NK-92 (cell line): Measurements from ENCODE around the gene SPEM1.

ENCODE experiments used
- DNase-seq: peaks from one replicate; lab custom pipeline; 2025; ENCODE audit not compliant: unreplicated experiment; lab: John Stamatoyannopoulos, UW

Gene SPEM1

DNA sequence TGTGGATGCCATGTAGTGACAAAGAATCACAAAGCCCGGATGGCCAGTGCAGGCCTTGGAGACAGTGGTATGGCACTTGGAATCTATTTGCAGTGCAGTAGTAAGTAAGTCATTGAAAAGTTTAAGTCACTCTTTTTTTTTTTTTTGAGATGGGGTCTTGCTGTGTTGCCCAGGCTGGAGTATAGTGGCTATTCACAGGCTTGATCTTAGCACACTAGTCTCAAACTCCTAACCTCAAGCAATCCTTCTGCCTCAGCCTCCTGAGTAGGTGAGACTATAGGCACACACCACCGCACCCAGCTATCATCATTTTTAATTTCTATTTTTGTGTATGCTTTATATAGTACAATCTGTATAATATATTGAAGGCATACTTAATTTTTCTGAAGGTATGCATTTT is 21.5 kb upstream of the SPEM1 start:
- DNase-seq, result no peak

DNA sequence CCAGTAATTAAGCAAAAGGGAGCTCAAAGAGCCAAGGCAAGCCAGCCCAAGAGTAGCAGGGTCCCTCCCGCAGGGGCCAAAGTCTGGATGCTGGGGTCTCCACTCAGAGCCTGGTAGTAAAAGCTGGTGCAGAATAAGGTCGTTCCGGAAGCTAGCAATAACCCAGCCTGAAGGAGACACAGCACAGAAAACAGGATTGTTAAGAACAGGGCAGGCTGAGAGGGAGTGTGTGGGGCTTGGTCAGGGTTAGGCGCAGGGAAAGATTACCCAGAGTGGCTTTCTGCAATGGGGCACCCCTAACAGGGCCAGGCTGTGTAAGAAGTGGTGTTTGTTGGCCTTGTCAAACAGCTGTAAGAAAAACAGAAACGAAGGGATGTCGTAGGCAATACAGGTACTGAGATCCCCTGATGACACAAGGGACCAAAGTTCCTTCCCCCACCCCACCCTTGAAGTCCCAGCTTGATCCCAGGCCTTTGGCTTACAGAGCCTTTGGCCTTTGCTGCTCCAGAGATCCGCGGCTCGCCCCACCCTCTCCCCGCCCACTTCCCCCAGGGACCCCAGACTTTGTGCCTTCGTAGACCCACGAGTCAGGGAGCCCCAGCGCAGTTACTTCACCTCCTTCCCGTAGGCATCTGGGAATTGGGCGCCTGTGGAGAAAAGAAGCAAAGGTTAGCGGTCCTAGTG is 16.9 kb upstream of the SPEM1 start:
- no peak for DNase-seq

DNA sequence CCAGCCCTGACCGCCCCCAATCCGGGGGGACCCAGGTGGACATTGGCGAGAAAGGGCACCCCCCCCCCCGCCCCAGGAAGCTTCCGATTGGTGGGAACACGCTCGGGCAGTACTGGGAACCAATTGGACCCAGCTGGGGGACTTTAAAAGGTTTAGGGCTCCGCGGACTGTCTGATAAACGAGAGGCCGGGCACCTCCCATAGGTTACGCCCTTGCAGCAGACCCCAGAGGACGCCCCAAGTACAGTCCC is 16.5 kb upstream of the SPEM1 start:
- no peak for DNase-seq

DNA sequence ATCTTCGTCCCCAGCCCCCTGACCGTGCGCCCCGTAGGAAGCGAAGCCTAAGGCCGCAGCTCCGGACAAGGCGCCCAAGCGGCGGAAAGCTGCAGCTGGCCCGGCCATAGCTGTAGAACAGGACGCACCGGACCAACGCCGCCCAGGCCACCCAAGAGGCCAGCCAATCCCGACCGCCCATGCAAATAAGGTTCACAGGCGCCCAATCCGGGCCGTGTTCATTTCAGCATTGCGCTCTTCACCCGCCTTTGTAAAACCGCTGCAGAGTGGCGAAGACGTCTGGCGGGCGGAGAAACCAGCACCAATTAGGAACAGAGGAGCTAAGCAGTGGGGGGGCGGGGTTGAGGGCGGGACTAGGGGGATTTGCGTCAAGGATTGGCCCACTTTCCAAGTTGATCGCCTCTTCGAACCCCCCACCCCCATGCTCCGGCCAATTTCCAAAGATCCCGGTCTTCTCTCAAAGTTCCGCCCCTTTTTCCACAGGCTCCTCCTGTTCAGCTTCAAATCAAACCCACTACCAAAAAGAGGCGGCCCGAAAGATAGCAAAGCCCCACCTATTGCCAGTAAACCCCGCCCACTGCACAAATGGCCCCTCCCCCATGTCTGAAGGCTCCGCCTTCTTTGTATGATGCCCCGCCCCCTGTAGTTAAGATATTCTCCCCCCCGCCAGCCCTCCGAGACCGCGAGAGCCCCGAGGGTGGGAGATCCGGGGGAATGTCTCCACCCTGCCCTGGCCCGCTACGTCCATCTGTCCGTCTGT is 16.0 kb upstream of the SPEM1 start, which contains the start of gene TMEM256:
Gene TMEM256 (minus strand): TSS at position 121 of the 760 bp plus-strand sequence. CDS start 13 bp downstream, at position 108.
- DNase-seq, result peak; percentile 95

DNA sequence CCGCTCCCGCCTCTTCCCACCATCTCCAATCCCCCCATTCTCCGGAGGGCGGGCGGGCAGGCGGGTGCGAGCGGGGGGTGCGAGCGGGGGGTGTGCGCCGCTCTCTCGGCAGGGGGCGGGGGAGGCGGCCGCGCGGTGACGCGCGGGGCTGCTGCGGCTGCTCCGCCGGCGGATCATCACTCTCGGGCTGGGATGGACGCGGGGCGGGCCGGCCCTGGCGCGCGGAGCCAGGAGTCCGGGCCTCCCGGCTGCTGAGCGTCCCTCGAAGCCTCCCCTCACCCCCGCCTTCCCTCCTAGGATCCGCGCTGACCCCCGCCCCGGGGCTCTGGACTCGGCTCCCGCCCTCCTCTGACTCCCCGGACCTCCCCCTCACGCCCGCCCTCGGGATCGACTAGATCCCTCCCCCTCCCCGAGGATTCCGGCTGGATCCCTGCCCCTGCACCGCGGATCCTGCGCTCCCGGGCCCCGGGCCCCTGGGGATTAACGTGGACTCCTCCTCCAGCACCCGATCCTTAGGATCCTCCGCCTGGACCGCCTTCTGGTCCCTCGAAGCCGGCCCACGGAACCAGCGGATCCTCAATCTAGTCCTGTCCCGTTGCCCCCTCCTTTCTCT is 15.3 kb upstream of the SPEM1 start:
- no peak for DNase-seq

DNA sequence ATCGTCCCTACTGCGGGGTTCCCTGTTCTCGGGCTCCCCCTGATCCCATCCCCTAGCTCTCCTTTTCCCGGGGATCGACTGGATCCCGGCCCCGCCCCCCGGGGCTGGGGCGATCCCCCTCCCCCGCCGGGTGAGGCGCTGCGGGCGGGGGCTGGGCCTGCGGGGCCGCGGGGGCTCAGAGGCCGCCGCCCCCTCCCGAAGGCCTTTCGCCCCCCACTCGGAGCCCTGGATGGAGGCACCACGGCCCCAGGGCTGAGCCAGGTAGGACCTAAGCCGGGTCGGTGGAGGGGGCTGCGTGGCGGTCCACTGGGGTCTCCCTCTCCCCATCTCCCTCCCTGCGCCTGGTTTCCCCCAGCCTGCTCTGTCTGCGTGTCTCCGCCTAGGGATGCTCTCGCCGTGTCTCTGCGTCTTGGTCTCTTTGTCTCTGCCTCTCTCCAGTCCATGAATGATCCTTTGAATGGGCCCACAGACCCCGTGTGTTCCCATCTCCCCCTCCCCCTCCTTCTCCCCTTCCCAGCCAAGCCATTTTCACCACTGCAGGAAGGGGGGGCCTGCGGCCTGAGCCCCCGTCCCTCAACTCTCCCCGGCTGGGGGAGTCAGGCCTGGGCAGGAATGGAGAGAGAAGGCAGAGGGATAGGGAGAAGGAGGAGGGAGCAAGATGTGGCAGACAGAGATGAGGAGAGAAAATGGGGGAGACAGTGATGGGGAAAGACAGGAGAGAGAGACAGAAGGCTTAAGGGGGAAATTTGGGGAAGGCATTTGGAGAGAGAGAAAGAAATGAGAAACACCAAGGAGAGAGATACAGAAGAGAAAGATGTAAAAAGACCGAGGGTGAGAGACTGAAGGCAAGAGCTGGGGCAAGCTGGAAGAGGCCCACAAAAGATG is 14.5 kb upstream of the SPEM1 start:
- DNase-seq, result no peak

DNA sequence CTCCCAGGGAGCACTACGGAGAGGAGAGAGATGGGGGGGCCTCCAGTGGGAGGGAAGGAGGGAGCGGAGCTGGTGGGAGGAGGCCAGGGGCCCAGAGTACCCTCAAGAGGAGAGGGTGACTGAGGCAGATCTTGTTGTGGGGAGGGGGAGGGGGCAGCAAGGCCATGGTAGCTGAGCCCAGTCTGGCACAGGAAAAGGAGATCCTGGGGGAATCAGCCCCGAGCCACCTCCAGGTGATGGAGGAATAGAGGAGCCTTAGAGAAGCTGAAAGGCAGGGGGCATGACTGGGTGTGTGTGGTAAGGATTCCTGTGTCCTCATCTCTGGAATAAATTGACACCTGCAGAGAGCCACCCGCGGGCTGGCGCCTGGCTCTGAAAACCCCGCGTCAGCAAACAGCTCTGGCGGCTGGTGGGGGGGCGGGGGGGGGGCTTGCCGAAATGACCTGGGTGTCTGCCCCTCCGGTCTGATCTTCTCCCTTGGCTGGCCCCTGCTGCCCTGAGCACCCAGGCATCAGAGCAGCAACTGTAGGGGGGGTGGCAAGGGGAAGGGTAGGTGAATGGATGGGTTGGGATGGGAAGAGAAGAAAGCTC is 13.8 kb upstream of the SPEM1 start:
- no peak for DNase-seq

DNA sequence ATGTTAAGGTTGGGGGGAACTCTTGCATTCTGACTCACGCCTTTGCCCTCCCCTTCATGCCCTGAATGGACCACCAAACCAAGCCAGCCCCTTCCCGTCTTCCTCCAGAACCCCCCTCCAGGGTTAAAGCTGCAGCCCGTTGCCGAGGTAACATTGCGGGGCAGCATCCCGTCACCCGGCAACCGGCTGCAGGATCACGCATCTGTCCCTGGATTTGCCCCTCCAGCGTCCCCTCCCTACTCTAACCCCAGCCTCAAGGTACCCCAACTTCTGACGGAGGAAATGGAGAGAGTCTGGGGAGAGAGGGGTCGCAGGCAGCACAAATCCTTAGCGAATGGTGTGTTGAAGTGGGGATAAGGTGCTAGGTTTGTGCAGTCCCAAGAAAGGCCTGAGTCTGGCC is 13.0 kb upstream of the SPEM1 start:
- DNase-seq, result no peak

DNA sequence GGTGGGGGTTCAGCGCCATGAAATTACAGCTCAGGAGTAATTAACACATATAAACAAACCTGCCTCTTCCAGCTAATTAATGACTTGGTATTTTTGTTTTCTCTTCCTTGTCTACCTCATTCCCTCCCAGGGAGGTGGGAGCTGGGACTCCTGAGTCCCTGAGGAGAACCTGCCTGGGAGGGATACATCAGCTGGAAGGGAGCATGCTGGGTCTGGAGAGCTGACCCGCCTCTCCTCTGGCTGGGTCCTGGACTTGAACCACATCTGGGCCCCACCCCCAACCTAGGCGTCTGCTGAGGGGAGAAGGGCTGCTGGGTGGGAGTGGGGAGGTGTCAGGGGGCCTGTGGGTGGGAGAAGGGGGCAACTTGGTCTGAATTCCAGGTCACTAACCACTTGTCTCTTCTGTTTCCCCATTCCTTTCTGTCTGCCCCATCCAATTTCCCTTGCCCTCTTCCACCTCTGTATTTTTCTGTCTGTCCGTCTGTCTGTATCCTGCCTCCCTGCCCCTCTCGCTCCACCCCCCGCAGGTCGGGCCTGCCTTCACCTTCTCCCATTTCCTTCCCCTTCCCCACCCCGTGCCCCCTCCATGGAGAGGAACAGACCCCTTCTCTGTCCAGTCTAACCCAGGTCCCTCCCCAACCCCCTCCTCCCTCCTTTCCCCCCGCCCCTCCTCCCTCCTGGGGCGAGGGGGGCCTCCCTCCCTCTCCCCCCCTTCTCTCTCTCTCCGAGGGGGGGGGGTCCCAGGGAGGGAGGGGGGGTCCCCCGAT is 12.5 kb upstream of the SPEM1 start, which contains the start of gene NLGN2:
Gene NLGN2 (plus strand): TSS at position 361 of the 767 bp plus-strand sequence. CDS start 411 bp downstream, outside the sequence.
- DNase-seq, result no peak

DNA sequence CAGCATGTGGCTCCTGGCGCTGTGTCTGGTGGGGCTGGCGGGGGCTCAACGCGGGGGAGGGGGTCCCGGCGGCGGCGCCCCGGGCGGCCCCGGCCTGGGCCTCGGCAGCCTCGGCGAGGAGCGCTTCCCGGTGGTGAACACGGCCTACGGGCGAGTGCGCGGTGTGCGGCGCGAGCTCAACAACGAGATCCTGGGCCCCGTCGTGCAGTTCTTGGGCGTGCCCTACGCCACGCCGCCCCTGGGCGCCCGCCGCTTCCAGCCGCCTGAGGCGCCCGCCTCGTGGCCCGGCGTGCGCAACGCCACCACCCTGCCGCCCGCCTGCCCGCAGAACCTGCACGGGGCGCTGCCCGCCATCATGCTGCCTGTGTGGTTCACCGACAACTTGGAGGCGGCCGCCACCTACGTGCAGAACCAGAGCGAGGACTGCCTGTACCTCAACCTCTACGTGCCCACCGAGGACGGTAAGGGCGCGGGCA is 11.8 kb upstream of the SPEM1 start:
- no peak for DNase-seq

DNA sequence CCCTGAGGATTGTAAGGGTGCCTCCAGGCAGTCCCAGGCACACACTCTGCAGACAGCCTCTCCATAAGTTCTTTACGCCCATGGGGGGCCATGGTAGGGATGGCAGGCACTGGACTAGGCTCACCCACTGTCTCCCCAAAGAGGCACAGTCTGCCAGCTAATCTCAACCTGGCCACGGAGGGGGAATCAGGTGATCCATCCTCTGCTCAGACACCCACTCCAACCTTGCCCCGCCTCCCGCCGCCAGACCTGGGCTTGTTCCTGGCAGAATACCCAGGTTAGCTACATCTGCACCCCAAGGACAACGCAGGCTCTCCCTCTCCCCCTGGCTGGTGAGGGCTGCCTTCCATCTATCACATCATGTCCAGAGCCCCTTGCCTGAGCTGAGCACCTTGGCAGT is 11.3 kb upstream of the SPEM1 start:
- DNase-seq, result no peak

DNA sequence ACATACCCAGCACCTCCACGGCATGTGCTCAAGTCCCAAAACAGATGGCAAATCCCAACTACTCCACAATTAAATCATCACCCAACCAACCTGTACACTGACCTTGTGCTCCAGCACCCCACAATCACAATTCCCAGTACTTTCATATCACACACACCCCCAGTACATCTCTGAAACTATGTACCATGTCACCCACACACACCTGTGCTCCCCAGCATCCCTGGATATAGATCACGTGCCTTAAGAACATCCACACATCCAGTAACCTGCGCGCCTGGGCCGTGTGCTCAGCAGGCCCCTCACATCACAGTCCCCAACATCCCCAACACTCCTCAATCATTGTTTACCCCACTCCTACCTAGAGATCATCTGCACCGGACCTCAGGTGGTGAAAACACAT is 10.4 kb upstream of the SPEM1 start:
- no peak for DNase-seq

DNA sequence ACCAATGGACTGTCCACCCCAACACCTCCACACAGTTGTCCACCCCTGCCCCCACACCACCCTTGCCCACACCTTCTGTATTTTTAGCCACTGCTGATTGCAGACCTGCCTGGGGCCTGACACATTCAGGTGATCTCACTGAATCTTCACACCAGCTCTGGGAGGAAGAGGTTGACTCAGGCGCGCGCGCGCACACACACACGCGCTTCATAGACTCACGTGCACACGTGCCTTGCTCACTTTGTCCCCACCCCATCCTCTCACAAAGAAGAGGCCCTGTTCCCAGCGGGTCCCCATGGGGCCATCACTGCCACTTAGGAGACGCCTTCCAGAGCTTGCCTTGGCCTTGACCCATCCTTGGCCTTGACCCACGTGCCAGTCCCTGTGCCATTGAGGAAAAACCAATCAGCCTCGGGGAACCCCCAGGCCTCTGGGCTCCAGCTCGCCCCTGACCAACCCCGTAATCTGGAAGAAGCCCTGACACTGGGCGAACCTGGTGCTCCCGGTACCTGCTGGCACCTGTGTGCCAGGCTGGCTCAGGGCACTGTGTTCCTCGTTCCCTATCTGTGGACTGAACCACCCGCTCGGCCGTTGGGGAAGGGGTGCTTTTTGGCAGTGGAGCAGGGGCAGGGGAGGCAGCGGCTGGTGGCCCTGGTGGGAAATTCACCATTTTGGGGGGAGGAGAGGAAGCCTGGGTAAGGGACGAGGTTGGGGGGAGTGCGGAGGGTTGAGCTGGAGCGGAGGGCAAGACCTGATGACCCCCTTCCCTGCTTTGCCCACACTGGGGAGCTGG is 9.3 kb upstream of the SPEM1 start:
- no peak for DNase-seq

DNA sequence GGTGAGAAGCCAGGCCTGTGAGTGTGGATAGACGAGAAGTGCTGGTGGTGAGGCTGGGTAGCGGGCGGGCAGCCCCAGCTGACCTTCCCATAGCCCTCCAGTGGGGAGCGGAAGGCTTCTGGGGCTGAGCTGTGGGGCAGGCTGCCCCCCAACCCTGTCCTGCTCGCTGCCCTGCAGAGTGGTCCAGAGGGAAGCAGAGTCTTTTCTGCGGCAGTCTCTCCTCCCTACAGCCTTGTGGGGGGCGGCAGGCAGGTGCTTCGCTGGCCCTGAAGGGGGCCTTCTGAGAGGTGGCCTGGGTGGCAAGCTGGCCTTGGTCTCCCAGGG is 8.7 kb upstream of the SPEM1 start:
- no peak for DNase-seq

DNA sequence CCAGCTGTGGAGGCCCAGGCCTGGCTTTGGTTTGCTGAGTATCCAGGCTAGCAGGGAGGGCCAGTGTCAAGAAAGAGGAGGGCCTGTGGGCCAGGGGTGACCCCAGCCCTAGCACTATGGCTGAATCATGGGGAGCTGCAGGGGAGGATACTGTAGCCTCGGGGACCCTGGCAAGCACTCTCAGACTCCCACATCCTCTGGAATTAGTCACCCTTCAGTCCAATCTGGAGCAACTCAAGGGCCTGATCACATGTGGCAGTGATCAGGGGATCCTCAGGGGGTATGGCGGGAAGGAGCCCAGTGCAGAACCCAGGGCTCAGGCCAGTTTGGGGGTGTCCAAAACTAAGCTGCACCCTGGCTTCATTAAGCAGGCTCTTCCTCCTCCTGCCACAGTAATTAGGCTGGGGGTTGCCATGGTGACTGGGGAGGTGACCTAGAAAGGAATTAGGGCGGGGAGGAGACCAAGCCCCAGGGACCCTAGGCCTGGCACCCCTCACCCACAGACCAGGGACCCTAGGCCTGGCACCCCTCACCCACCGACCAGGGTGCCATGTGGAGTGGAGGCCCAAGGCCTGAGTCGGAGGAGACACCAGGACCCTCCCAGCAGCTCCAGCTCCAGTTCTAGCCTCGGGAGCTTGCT is 6.7 kb upstream of the SPEM1 start:
- DNase-seq, result no peak

DNA sequence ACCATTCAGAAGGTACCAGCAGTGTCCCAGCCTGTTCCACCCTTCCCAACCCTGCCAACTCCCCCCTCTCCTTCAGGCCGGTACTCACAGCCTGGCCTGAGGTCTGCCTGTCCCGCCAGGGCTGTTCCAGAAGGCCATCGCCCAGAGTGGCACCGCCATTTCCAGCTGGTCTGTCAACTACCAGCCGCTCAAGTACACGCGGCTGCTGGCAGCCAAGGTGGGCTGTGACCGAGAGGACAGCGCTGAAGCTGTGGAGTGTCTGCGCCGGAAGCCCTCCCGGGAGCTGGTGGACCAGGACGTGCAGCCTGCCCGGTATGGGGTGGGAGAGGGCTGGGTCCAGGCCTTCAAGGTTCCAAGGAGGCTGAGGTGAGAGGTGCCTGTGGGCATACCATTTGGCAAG is 5.3 kb upstream of the SPEM1 start:
- no peak for DNase-seq

DNA sequence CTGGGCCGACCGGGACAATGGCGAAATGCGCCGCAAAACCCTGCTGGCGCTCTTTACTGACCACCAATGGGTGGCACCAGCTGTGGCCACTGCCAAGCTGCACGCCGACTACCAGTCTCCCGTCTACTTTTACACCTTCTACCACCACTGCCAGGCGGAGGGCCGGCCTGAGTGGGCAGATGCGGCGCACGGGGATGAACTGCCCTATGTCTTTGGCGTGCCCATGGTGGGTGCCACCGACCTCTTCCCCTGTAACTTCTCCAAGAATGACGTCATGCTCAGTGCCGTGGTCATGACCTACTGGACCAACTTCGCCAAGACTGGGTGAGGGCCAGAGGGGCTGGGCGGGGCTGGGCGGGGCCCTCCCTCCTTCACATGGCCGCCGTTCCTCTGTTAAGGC is 4.3 kb upstream of the SPEM1 start:
- DNase-seq, result no peak

DNA sequence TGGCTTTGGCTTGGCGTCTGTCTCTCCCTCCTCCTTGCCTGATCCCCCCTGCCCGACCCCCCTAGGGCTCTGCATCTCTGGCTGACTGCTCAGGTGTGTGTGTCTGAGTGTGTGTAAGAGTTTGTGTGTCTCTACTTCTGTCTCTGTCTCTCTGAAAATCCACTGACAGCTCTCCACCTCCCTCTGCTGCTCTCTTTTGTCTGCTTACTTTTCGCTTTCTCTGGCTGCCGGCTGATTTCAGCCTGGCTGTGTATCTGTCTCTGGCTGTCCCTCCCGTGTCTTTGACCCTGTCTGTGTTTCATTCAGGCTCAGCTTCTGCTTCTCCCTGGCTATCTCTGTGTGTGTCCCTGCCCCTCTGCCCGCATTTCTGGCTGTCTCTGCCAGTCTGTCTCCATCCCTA is 3.8 kb upstream of the SPEM1 start:
- DNase-seq, result no peak

DNA sequence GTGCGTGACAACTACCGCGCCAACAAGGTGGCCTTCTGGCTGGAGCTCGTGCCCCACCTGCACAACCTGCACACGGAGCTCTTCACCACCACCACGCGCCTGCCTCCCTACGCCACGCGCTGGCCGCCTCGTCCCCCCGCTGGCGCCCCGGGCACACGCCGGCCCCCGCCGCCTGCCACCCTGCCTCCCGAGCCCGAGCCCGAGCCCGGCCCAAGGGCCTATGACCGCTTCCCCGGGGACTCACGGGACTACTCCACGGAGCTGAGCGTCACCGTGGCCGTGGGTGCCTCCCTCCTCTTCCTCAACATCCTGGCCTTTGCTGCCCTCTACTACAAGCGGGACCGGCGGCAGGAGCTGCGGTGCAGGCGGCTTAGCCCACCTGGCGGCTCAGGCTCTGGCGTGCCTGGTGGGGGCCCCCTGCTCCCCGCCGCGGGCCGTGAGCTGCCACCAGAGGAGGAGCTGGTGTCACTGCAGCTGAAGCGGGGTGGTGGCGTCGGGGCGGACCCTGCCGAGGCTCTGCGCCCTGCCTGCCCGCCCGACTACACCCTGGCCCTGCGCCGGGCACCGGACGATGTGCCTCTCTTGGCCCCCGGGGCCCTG is 3.0 kb upstream of the SPEM1 start:
- DNase-seq, result no peak
